GM19455 (cell line): Measurements from ENCODE around the gene PALM2AKAP2.

Source experiments
- ATAC-seq: cut with Tn5 transposase; IDR thresholded peaks from one replicate; pipeline ENCODE4 v1.9.1; 2021; ENCODE audit not compliant: unreplicated experiment

PALM2AKAP2 gene

GRCh38 chr9:109771796-109772531 is 8.0 kb upstream of the PALM2AKAP2 start:
- ATAC-seq: no peak

GRCh38 chr9:109775516-109775915 is 4.5 kb upstream of the PALM2AKAP2 start:
- no peak for ATAC-seq

GRCh38 chr9:109776391-109776790 is 3.6 kb upstream of the PALM2AKAP2 start:
- ATAC-seq: no peak

GRCh38 chr9:109780453-109781033 is 545 bp downstream of the PALM2AKAP2 start:
- ATAC-seq: no peak

- ATAC-seq: no peak
These were observed 1.1 kb downstream of the PALM2AKAP2 start for GRCh38 chr9:109781086-109781485.

GRCh38 chr9:109781541-109782197 is 1.7 kb downstream of the PALM2AKAP2 start:
- no peak for ATAC-seq

GRCh38 chr9:109787735-109788134 is 7.7 kb downstream of the PALM2AKAP2 start:
- ATAC-seq: no peak

GRCh38 chr9:109789556-109789955 is 9.6 kb downstream of the PALM2AKAP2 start:
- no peak for ATAC-seq

- no peak for ATAC-seq
These were observed 10.0 kb downstream of the PALM2AKAP2 start for GRCh38 chr9:109789971-109790370.

- no peak for ATAC-seq
These were observed 11.1 kb downstream of the PALM2AKAP2 start for GRCh38 chr9:109791003-109791677.

GRCh38 chr9:109791747-109792146 is 11.7 kb downstream of the PALM2AKAP2 start:
- no peak for ATAC-seq

GRCh38 chr9:109792951-109793546 is 13.1 kb downstream of the PALM2AKAP2 start:
- no peak for ATAC-seq

GRCh38 chr9:109793921-109794320 is 13.9 kb downstream of the PALM2AKAP2 start:
- ATAC-seq: no peak

GRCh38 chr9:109794361-109795012 is 14.5 kb downstream of the PALM2AKAP2 start:
- ATAC-seq: no peak

GRCh38 chr9:109795613-109796012 is 15.6 kb downstream of the PALM2AKAP2 start:
- no peak for ATAC-seq

- ATAC-seq: no peak
These were observed 16.1 kb downstream of the PALM2AKAP2 start for GRCh38 chr9:109796078-109796477.

GRCh38 chr9:109797006-109797405 is 17.0 kb downstream of the PALM2AKAP2 start:
- no peak for ATAC-seq

- ATAC-seq: no peak
These were observed 17.5 kb downstream of the PALM2AKAP2 start for GRCh38 chr9:109797509-109797908.

- ATAC-seq: no peak
These were observed 19.1 kb downstream of the PALM2AKAP2 start for GRCh38 chr9:109799141-109799540.

- no peak for ATAC-seq
These were observed 19.8 kb downstream of the PALM2AKAP2 start for GRCh38 chr9:109799792-109800191.

- no peak for ATAC-seq
These were observed 21.5 kb downstream of the PALM2AKAP2 start for GRCh38 chr9:109801484-109801883.
